ENCODE measurements around the gene BBS7. TPM values are rescaled to one million over a fixed set of nuclear protein-coding genes. Genes with fewer than 3 reads are reported as not detected.

The BBS7 gene
- total RNA-seq, 3 donors from 2014 or later: 9.4 to 19.6 (median 13.5) TPM

GRCh38 chr4:121861426-121861825 lies 8.8 kb downstream of the BBS7 start:
- Histone ChIP-seq H3K4me3 (no peak overlapping the region), H3K4me1 (ENCODE audit: low read depth) (no peaks in the 10 kb centered on the region), H3K36me3 (ENCODE audit: low read depth) (no peaks in the 10 kb centered on the region), H3K9me3 (no peaks in the 10 kb centered on the region)
- no peak for TF ChIP-seq CTCF (IDR thresholded peaks at IDR 0.05)
- intact Hi-C loops (cut with DNase I, micrococcal nuclease): no loop called here
- ATAC-seq (peak; percentile 37), DNase-seq (peak in 1 of 3 donors; percentile 10)

- Histone ChIP-seq H3K9me3 (no peaks in the 10 kb centered on the region), H3K4me3 (no peak overlapping the region), H3K4me1 (ENCODE audit: low read depth) (no peaks in the 10 kb centered on the region), H3K36me3 (ENCODE audit: low read depth) (no peaks in the 10 kb centered on the region)
- no peak for ATAC-seq
- DNase-seq: no peak
- no peak for TF ChIP-seq CTCF (IDR thresholded peaks at IDR 0.05)
- intact Hi-C loops (cut with DNase I, micrococcal nuclease): no loop called here
These were observed 10.2 kb downstream of the BBS7 start for GRCh38 chr4:121860121-121860520.

GRCh38 chr4:121851354-121851753 lies 18.9 kb downstream of the BBS7 start:
- H3K9me3 ChIP-seq: no peaks in the 10 kb centered on the region
- H3K4me3 ChIP-seq: no peak overlapping the region
- TF ChIP-seq CTCF (IDR thresholded peaks at IDR 0.05): no peak
- no peak for ATAC-seq
- no peaks in the 10 kb centered on the region for H3K4me1 ChIP-seq (ENCODE audit: low read depth)
- DNase-seq: no peak
- intact Hi-C loops (cut with DNase I, micrococcal nuclease): no loop called here
- H3K36me3 ChIP-seq (ENCODE audit: low read depth): no peaks in the 10 kb centered on the region

GRCh38 chr4:121846662-121847061 lies 23.6 kb downstream of the BBS7 start:
- no peaks in the 10 kb centered on the region for H3K4me1 ChIP-seq (ENCODE audit: low read depth)
- DNase-seq: no peak
- no peaks in the 10 kb centered on the region for H3K9me3 ChIP-seq
- intact Hi-C loops (cut with DNase I, micrococcal nuclease): no loop called here
- no peak for TF ChIP-seq CTCF (IDR thresholded peaks at IDR 0.05)
- ATAC-seq: no peak
- H3K4me3 ChIP-seq: no peak overlapping the region
- no peaks in the 10 kb centered on the region for H3K36me3 ChIP-seq (ENCODE audit: low read depth)

GRCh38 chr4:121842862-121843261 lies 27.4 kb downstream of the BBS7 start:
- Histone ChIP-seq H3K4me3 (no peak overlapping the region), H3K9me3 (no peaks in the 10 kb centered on the region), H3K36me3 (ENCODE audit: low read depth) (no peaks in the 10 kb centered on the region), H3K4me1 (ENCODE audit: low read depth) (no peaks in the 10 kb centered on the region)
- ATAC-seq (no peak), DNase-seq (no peak)
- no peak for TF ChIP-seq CTCF (IDR thresholded peaks at IDR 0.05)
- intact Hi-C loops (cut with DNase I, micrococcal nuclease): no loop called here

- Histone ChIP-seq H3K4me3 (no peak overlapping the region), H3K9me3 (no peaks in the 10 kb centered on the region), H3K36me3 (ENCODE audit: low read depth) (no peaks in the 10 kb centered on the region), H3K4me1 (ENCODE audit: low read depth) (no peaks in the 10 kb centered on the region)
- no peak for ATAC-seq
- intact Hi-C loops (cut with DNase I, micrococcal nuclease): no loop called here
- no peak for DNase-seq
- TF ChIP-seq CTCF (IDR thresholded peaks at IDR 0.05): no peak
These were observed 32.1 kb downstream of the BBS7 start for GRCh38 chr4:121838136-121838535.
